COR-L47 (cell line): ENCODE measurements around the gene IKZF3.
"Not testable (repeated sequence)": the region's sequence is repeated elsewhere in the genome, so short reads cannot be mapped to it uniquely, and the experiment has no call there.

Experiments
- DNase-seq: peaks from one replicate; lab custom pipeline; 2025; lab: John Stamatoyannopoulos, UW

Gene IKZF3

DNA sequence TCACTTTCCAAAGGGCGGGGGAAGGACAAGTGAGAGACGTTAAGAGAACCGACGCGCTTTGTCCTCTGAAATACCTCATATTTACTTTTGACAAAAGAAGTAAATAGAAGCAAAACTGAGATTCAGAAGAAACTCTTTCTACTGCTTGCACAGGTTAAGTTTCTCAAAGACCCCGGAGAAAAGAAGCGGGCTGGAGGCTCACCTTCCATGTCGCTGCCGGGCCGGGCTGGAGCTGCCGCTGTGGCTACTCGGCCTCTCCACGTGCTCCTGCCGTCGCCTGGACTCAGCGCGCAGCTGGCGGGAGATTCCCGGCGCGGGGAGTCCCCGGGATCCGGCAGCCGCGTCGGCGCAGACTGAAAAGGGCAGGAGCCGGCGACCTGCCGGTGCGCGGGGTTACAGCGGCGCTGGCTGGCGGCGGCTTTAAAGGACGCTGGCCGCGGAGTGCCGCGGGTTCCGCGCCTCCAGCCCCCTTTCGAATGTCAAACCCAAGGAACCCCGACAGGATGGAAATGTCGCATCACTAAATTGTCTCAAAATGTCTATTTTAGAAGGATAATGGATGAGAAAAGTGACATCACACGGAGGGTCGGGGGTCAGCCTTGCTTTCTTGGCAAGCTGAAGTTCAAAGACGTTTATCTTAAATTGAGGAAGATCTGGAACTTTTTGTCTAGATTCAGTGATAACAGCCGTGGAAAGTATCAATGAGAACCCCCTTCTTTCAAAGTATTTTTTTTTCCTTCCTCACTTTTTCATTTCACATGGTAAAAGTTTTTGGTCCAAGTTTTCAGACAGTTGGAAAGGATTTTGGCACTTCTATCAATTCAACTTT is at the start of gene IKZF3:
Gene IKZF3 (minus strand): TSS at position 395 of the 829 bp plus-strand sequence. CDS start 186 bp downstream, at position 209.
- DNase-seq, result no peak

DNA sequence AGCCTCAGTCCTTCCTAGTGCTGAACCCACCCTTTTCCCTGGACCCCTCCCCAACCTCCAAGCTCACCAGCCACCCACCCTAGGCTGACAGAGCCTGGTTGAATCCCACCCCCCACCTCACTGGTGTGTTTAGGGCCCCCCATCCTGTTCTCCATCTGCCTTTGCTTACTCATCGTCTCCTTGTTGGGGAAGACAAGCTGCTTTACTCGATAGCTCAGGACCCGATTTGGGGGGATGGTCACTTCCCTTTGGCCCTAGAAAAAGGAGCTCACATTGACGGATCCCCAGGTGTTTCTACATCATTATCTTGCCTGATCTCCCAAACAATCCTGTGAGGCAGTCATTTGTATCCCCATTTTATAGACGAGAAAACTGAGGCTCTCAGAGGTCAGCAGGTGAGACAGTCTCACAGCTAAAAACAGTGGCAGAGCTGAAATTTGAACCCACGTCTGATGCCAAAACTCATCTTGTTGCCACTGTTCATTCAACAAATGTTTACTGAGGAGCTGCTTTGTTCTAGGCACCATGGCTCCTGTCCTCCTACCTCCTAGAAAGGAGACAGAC is 44.8 kb upstream of the IKZF3 start:
- DNase-seq, result no peak

GRCh38 chr17:39904990-39905288 is 40.8 kb upstream of the IKZF3 start:
- no peak for DNase-seq

GRCh38 chr17:39903158-39903884 is 39.2 kb upstream of the IKZF3 start:
- DNase-seq, result no peak

GRCh38 chr17:39902027-39902426 is 37.9 kb upstream of the IKZF3 start:
- DNase-seq, result not testable (repeated sequence)

- no peak for DNase-seq
Observed at GRCh38 chr17:39899215-39899614, 35.1 kb upstream of the IKZF3 start.

GRCh38 chr17:39898088-39898487 is 34.0 kb upstream of the IKZF3 start:
- DNase-seq, result no peak

GRCh38 chr17:39894681-39895376 is 30.7 kb upstream of the IKZF3 start:
- no peak for DNase-seq

DNA sequence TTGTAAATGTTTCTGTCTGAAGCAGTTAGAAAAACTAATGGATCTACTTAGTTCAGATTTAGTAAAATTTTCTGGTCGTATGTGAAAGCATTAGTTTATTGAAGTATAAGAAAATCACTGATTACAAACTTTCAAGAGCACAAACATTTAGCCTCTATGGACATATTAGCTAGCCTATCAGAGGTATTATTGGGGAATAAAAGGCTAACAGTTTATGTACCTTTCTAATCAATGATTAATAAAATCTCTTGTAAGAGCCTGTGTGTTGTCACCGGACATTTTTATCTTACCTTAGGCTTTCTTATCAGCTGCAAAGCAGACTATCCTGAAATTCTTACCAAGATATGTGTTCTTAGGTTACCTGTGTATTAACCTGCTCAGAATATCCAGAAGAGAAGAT is 25.1 kb upstream of the IKZF3 start:
- DNase-seq, result no peak

DNA sequence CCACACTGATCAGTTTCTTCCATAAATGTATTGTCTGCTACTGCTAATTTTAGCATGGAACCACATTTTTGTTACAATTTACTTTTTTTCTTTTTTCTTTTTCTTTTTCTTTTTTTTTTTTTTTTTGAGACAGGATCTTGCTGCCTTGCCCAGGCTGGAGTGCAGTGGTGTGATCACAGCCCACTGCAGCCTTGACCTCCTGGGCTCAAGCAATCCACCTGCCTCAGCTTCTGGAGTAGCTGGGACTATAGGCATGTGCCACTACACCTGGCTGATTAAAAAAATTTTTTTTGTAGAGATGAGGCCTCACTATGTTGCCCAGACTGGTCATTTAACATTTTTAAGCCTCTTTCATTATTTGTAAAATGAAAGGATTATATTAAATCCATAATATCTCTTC is 23.0 kb upstream of the IKZF3 start:
- no peak for DNase-seq

- DNase-seq, result not testable (repeated sequence)
Observed at GRCh38 chr17:39886102-39886501, 22.0 kb upstream of the IKZF3 start.

- no peak for DNase-seq
Observed at GRCh38 chr17:39872751-39873150, 8.6 kb upstream of the IKZF3 start.

GRCh38 chr17:39871801-39872200 is 7.7 kb upstream of the IKZF3 start:
- no peak for DNase-seq

DNA sequence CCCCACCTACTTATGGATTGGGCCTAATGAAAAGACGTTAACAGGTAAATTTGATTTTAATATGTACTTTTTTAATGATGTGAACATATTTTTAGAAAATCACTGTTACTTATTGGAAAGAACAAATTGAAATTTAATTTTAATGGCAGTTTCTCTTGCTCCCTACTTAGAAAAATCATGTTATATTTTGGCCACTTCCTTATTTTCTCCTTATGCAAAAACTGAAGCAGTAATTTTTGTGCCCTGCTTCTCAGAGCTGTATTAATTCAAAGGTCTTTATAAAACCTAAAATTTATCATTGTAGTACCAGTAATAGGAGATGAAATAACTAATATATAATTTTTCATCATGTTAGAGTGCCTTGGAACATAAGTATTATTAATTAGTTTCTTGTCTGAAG is 6.7 kb upstream of the IKZF3 start:
- DNase-seq, result no peak

DNA sequence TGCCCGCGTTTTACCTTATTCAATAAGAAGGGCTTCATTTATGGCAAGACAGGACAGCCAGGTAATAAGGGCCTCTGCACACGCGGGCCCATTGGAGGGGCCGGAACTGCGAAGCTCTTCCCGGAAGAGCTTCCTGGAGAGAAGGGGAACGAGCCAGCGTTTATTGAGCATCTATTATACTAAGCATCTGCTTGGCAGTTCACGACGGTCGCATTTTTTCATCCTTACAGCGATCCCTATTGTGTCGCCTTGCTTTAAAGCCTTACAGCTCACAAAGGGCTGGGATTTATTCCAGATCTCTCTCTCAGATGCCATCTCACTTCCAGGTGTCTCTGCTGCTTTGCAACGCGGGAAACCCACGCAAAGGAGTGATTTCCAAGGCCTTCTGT is 4.4 kb upstream of the IKZF3 start:
- DNase-seq, result no peak

DNA sequence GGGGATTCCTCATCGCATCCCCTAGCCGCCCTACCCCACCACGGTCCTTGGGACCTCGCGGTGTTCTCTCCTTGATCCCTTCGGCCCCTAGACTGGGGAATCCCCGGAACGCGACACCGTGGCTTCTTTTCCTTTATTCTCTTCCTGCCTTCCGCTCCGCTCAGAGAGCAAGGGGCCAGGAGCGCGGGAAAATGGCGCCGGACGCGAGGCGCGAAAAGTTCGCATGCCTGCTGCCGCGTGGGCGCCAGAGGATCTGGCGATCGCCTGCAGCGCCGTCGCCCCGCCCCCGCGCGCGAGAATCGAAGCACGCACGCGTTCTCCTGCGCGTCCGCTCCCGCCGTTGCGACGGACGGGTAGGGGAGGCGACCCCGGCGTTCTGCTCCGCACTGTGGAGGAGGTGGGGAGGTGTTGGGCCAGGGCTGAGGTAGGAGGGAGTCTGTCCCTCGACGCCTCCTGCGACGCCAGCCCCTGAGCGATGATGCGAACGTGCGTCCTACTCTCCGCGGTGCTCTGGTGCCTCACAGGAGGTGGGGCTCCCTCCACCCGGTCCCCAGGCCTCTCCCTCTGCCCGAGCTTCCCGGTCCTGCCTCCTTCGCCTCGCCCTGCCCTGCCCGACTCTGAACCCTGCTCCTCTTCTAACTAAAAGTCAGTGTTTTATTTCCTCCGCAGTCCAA is 3.9 kb upstream of the IKZF3 start, which contains the start of gene ZPBP2:
Gene ZPBP2 (plus strand): TSS at position 323 of the 674 bp plus-strand sequence. CDS start 153 bp downstream, at position 476.
- no peak for DNase-seq

DNA sequence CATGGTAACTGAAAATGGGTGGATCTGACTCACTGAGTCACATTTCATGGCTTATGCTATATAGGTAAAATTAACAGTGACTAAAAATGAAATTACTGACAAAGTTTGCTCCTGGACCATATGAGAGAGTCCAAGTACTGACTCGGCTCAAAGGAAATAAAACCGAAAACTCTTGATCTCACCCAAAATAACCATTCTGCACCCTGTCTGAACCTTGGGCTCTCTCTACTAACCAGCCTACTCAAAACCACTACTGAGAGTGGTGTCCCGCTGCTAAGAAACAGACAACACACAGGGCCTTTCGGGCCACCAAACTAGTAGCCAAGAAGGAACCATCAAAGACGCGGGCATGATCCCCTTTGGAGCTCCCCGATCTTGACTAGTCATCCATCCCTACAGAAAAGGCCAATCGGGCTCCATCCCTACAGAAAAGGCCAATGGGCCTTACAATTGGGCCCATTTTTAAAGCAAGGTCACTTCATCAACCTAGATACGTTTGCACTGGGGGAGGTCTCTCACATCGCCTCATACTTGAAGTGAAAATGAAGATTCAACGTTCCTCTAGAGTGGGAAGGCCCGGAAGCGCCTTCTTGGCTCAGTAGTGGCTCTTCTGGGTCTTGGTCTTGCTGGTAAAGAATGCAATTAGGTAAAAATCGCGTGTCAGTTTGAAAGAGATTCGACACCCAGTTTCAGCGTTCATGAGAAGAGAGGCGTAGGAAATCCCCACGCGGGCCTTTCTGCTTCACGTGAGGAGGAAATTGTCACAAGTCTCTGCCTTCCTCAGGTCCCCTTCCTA is 3.2 kb upstream of the IKZF3 start:
- DNase-seq, result no peak

- no peak for DNase-seq
Observed at GRCh38 chr17:39866013-39866730, 2.1 kb upstream of the IKZF3 start.

DNA sequence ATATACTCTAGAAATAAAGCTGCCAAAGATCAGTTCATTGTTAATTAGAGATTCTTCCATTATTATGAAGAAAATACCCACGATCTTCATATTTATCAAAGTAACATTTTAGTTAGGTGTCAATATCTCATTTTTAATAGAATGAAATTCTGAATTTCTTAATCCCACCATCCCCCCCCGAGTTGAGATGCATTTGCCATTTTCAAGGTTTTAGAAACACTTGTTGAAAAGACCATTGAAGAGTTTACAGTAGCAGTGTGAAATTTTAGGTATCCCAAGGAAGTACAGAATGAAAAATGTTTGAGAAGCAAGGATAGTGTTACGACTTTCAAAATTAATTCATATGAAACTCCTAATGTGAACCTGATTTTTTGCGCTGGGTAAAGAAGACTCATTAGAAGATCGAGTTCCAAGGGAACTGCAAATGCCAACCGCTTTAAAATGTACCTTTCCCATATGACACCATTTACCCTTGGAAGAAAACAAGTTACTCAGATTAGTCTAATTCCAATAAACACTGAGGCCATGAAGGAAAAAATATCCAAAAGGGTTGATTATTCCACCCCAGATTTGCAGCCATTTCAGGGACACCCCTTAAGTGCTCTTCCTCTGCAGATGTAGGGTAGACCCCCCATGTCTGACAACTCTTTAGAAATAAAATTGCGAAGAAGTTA is 731 bp downstream of the IKZF3 start:
- DNase-seq, result no peak

- no peak for DNase-seq
Observed at GRCh38 chr17:39861235-39861634, 2.9 kb downstream of the IKZF3 start.
